ENCODE data around the gene CASZ1.

CASZ1 gene

GRCh38 chr1:10818262-10819197 is 22.1 kb upstream of the CASZ1 start:
- Histone ChIP-seq H3K4me3 (ENCODE audit: low read depth in 1 of 2, low read length in 2 of 2) (no peak overlapping the region), H3K27me3 (ENCODE audit: insufficient read depth, low read length, poor library complexity) (peaks cover 15% of the 10 kb centered on the region), H3K36me3 (ENCODE audit: insufficient read depth, low read length) (no peaks in the 10 kb centered on the region), H3K4me2 (ENCODE audit: insufficient read depth, low read length) (no peak overlapping the region), H3K9me3 (ENCODE audit: insufficient read depth, low read length, severe bottlenecking) (no peaks in the 10 kb centered on the region), H3K79me2 (ENCODE audit: insufficient read depth, low read length) (no peaks in the 10 kb centered on the region), H4K20me1 (ENCODE audit: insufficient read depth, low read length) (0 out of 2 replicates have a peak, but pooled peaks cover 16% of the 10 kb centered on the region), H3K27ac (ENCODE audit: low read length) (no peak overlapping the region), H3K4me1 (ENCODE audit: insufficient read depth, low read length) (no peaks in the 10 kb centered on the region), H3K9ac (ENCODE audit: low read depth, low read length) (no peak overlapping the region), H2AFZ (ENCODE audit: low read depth, low read length) (no peak overlapping the region)
- DNase-seq (no peak), ATAC-seq (ENCODE audit: insufficient read depth, low read depth) (no peak)
- no peak for TF ChIP-seq EZH2 (IDR thresholded peaks at IDR 0.05; ENCODE audit: borderline replicate concordance, low read depth, low read length, severe bottlenecking)
- TF ChIP-seq, protein P1, sequence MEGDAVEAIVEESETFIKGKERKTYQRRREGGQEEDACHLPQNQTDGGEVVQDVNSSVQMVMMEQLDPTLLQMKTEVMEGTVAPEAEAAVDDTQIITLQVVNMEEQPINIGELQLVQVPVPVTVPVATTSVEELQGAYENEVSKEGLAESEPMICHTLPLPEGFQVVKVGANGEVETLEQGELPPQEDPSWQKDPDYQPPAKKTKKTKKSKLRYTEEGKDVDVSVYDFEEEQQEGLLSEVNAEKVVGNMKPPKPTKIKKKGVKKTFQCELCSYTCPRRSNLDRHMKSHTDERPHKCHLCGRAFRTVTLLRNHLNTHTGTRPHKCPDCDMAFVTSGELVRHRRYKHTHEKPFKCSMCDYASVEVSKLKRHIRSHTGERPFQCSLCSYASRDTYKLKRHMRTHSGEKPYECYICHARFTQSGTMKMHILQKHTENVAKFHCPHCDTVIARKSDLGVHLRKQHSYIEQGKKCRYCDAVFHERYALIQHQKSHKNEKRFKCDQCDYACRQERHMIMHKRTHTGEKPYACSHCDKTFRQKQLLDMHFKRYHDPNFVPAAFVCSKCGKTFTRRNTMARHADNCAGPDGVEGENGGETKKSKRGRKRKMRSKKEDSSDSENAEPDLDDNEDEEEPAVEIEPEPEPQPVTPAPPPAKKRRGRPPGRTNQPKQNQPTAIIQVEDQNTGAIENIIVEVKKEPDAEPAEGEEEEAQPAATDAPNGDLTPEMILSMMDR (IDR thresholded peaks at IDR 0.05; ENCODE audit: borderline replicate concordance, extremely low read depth, low read length, poor library complexity, severe bottlenecking): no peak

- DNase-seq: no peak
- H2AFZ ChIP-seq (ENCODE audit: low read depth, low read length): no peak overlapping the region
- no peak overlapping the region for H3K27ac ChIP-seq (ENCODE audit: low read length)
- no peaks in the 10 kb centered on the region for H3K79me2 ChIP-seq (ENCODE audit: insufficient read depth, low read length)
- H3K4me2 ChIP-seq (ENCODE audit: insufficient read depth, low read length): no peak overlapping the region
- H3K9ac ChIP-seq (ENCODE audit: low read depth, low read length): no peak overlapping the region
- no peak for TF ChIP-seq EZH2 (IDR thresholded peaks at IDR 0.05; ENCODE audit: borderline replicate concordance, low read depth, low read length, severe bottlenecking)
- TF ChIP-seq, protein P1 (IDR thresholded peaks at IDR 0.05; ENCODE audit: borderline replicate concordance, extremely low read depth, low read length, poor library complexity, severe bottlenecking): no peak
- peaks cover 13% of the 10 kb centered on the region for H3K27me3 ChIP-seq (ENCODE audit: insufficient read depth, low read length, poor library complexity)
- no peaks in the 10 kb centered on the region for H3K4me1 ChIP-seq (ENCODE audit: insufficient read depth, low read length)
- no peak overlapping the region for H3K4me3 ChIP-seq (ENCODE audit: low read depth in 1 of 2, low read length in 2 of 2)
- H3K9me3 ChIP-seq (ENCODE audit: insufficient read depth, low read length, severe bottlenecking): no peaks in the 10 kb centered on the region
- H3K36me3 ChIP-seq (ENCODE audit: insufficient read depth, low read length): no peaks in the 10 kb centered on the region
- ATAC-seq (ENCODE audit: insufficient read depth, low read depth): no peak
- 0 out of 2 replicates have a peak, but pooled peaks cover 16% of the 10 kb centered on the region for H4K20me1 ChIP-seq (ENCODE audit: insufficient read depth, low read length)
Observed at GRCh38 chr1:10816743-10817369, 20.4 kb upstream of the CASZ1 start.

DNA sequence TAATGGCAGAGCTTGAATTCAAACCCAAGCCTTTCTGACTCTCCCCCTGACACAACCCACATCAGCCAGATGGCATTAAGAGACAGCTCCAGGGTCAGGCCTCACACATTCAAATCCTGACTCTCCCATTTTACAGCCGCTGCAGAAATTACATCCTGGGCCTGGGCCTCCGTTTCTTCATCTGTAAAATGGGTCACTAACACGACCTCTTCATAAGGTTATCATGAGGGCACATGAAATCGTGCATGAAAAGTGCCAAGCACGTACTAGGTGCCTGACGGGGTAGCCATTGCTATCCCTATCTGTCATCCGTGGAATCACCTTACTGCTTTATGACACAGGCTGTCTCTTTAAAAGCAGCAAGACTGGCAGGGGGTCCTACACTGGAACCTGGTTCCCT is 19.8 kb upstream of the CASZ1 start:
- H3K9me3 ChIP-seq (ENCODE audit: insufficient read depth, low read length, severe bottlenecking): no peaks in the 10 kb centered on the region
- H3K36me3 ChIP-seq (ENCODE audit: insufficient read depth, low read length): no peaks in the 10 kb centered on the region
- H3K4me2 ChIP-seq (ENCODE audit: insufficient read depth, low read length): no peak overlapping the region
- no peak for TF ChIP-seq EZH2 (IDR thresholded peaks at IDR 0.05; ENCODE audit: borderline replicate concordance, low read depth, low read length, severe bottlenecking)
- TF ChIP-seq, protein P1 (IDR thresholded peaks at IDR 0.05; ENCODE audit: borderline replicate concordance, extremely low read depth, low read length, poor library complexity, severe bottlenecking): no peak
- H2AFZ ChIP-seq (ENCODE audit: low read depth, low read length): no peak overlapping the region
- H3K4me3 ChIP-seq (ENCODE audit: low read depth in 1 of 2, low read length in 2 of 2): no peak overlapping the region
- DNase-seq (no peak), ATAC-seq (ENCODE audit: insufficient read depth, low read depth) (no peak)
- H3K79me2 ChIP-seq (ENCODE audit: insufficient read depth, low read length): no peaks in the 10 kb centered on the region
- no peaks in the 10 kb centered on the region for H3K4me1 ChIP-seq (ENCODE audit: insufficient read depth, low read length)
- H3K9ac ChIP-seq (ENCODE audit: low read depth, low read length): no peak overlapping the region
- peaks cover 13% of the 10 kb centered on the region for H3K27me3 ChIP-seq (ENCODE audit: insufficient read depth, low read length, poor library complexity)
- H4K20me1 ChIP-seq (ENCODE audit: insufficient read depth, low read length): 0 out of 2 replicates have a peak, but pooled peaks cover 16% of the 10 kb centered on the region
- no peak overlapping the region for H3K27ac ChIP-seq (ENCODE audit: low read length)

Measured in DND-41 (cell line).